ENCODE data around the gene SVOP. TPM values are rescaled to one million over a fixed set of nuclear protein-coding genes. Genes with fewer than 3 reads are reported as not detected.

The SVOP gene
- total RNA-seq, 1 donor from 2014 or later: not detected

GRCh38 chr12:108977360-108977759, 43.5 kb downstream of the SVOP start:
- Histone ChIP-seq H3K27me3 (no peaks in the 10 kb centered on the region), H3K27ac (no peak overlapping the region), H3K4me1 (no peaks in the 10 kb centered on the region), H3K4me3 (no peak overlapping the region), H3K9me3 (no peaks in the 10 kb centered on the region), H3K36me3 (no peaks in the 10 kb centered on the region)
- DNase-seq (no peak), ATAC-seq (no peak)
- intact Hi-C loops (cut with DNase I): no loop called here
- no peak for TF ChIP-seq CTCF (IDR thresholded peaks at IDR 0.05)

- Histone ChIP-seq H3K4me1 (no peaks in the 10 kb centered on the region), H3K4me3 (no peak overlapping the region), H3K36me3 (no peaks in the 10 kb centered on the region), H3K27me3 (no peaks in the 10 kb centered on the region), H3K9me3 (no peaks in the 10 kb centered on the region), H3K27ac (no peak overlapping the region)
- intact Hi-C loops (cut with DNase I): no loop called here
- no peak for DNase-seq
- TF ChIP-seq CTCF (IDR thresholded peaks at IDR 0.05): no peak
- ATAC-seq: no peak
These were observed 45.8 kb downstream of the SVOP start for GRCh38 chr12:108975024-108975593.

GRCh38 chr12:108973629-108974152, 47.2 kb downstream of the SVOP start:
- intact Hi-C loops (cut with DNase I): no loop called here
- no peak for DNase-seq
- Histone ChIP-seq H3K9me3 (no peaks in the 10 kb centered on the region), H3K36me3 (no peaks in the 10 kb centered on the region), H3K27me3 (no peaks in the 10 kb centered on the region), H3K4me1 (no peaks in the 10 kb centered on the region), H3K27ac (no peak overlapping the region), H3K4me3 (no peak overlapping the region)
- ATAC-seq: no peak
- TF ChIP-seq CTCF (IDR thresholded peaks at IDR 0.05): no peak

GRCh38 chr12:108972358-108972757, 48.5 kb downstream of the SVOP start:
- H3K4me1 ChIP-seq: no peaks in the 10 kb centered on the region
- DNase-seq (no peak), ATAC-seq (no peak)
- H3K27ac ChIP-seq: no peak overlapping the region
- no peak overlapping the region for H3K4me3 ChIP-seq
- no peaks in the 10 kb centered on the region for H3K36me3 ChIP-seq
- intact Hi-C loops (cut with DNase I): no loop called here
- TF ChIP-seq CTCF (IDR thresholded peaks at IDR 0.05): no peak
- no peaks in the 10 kb centered on the region for H3K9me3 ChIP-seq
- H3K27me3 ChIP-seq: no peaks in the 10 kb centered on the region

GRCh38 chr12:108969622-108970021, 51.2 kb downstream of the SVOP start:
- no peak overlapping the region for H3K27ac ChIP-seq
- no peak for DNase-seq
- H3K9me3 ChIP-seq: no peaks in the 10 kb centered on the region
- no peak overlapping the region for H3K4me3 ChIP-seq
- intact Hi-C loops (cut with DNase I): no loop called here
- no peaks in the 10 kb centered on the region for H3K4me1 ChIP-seq
- H3K36me3 ChIP-seq: no peaks in the 10 kb centered on the region
- H3K27me3 ChIP-seq: no peaks in the 10 kb centered on the region
- TF ChIP-seq CTCF (IDR thresholded peaks at IDR 0.05): no peak
- ATAC-seq: no peak

Measured in upper lobe of right lung (tissue), 1 donor.